Psoas muscle (tissue), 8 donors: ENCODE data around the gene LARP1. TPM values are rescaled to one million over a fixed set of nuclear protein-coding genes. Genes with fewer than 3 reads are reported as not detected.

ENCODE experiments used
- ATAC-seq, 4 donors: fragments of 200-7000 bp; cut with Tn5 transposase; one replicate each; pipeline ENCODE4 v1.9.1; 2020; ENCODE audit warnings: moderate library complexity in 3 of 4, mild to moderate bottlenecking in 2 of 4
- DNase-seq, 2 donors: peaks; one replicate each; pipeline ENCODE4 v3.0.0-alpha.2; 2020
- H3K27ac ChIP-seq: fragments of 200-600 bp; one replicate; pipeline ENCODE4 v1.8.0; 2022
- H3K27me3 ChIP-seq, 3 donors: fragments of 200-600 bp in 1 of 3; one replicate each; pipeline versions ENCODE4 v1.6.1 to v1.8.0; 2013 to 2022; ENCODE audit warnings: low read length in 2 of 3, mild to moderate bottlenecking in 2 of 3, moderate library complexity in 1 of 3; ENCODE audit not compliant: insufficient read depth in 3 of 3
- H3K36me3 ChIP-seq, 2 donors: fragments of 200-600 bp in 1 of 2; one replicate each; pipeline versions ENCODE4 v1.6.1 to v1.8.0; 2013 to 2022; ENCODE audit warnings: low read depth in 1 of 2, mild to moderate bottlenecking in 1 of 2, moderate library complexity in 1 of 2; ENCODE audit not compliant: insufficient read depth in 1 of 2
- H3K4me1 ChIP-seq: fragments of 200-600 bp; one replicate; pipeline ENCODE4 v1.8.0; 2022
- H3K4me3 ChIP-seq: fragments of 200-600 bp; one replicate; pipeline ENCODE4 v1.8.0; 2022; ENCODE audit warnings: mild to moderate bottlenecking
- H3K9me3 ChIP-seq: fragments of 200-600 bp; one replicate; pipeline ENCODE4 v1.8.0; 2022
- CTCF ChIP-seq: fragments of 200-600 bp; IDR thresholded peaks from one replicate; pipeline ENCODE4 v1.8.0; 2022; ENCODE audit warnings: antibody characterized with exemption
- WGBS, 3 donors: extraction: QIAGEN DNeasy Blood & Tissue Kit; methylation state at CpG; one replicate each; pipeline versions ENCODE4 v1.1.6 to v1.1.7; 2013; 5-methylcytosine and 5-hydroxymethylcytosine counted together
- intact Hi-C, 2 donors: fragments of 100-400 bp; cut with DNase I; formaldehyde crosslinking; loops; one replicate each; pipeline versions ENCODE4 v1.11.0 to v1.14.2; 2022
- polyA plus RNA-seq, 3 donors: library from polyadenylated mRNA; stranded (reverse); fragments of 200-250 nt; gene quantifications; one replicate each; pipeline ENCODE4 v1.2.3, GENCODE V29; 2013
- total RNA-seq, 4 donors: library from RNA; stranded (reverse); fragmentation: NEBNext Ultra II Directional in 2 of 4; extraction: Animal tissue kit (Norgen Biotek cat#: 25700) in 2 of 4; gene quantifications; one replicate each; pipeline versions ENCODE4 v1.2.1 to v1.2.4, GENCODE V29; 2021 to 2023
- donor health status: healthy with polysubstance abuse.
- donor health status: DM: no; HTN: no; CAD: no; lungs with moderate emphysema.
- donor health status: Bipolar disorder and iron deficiency.
- donor health status: healthy.
- donor health status: DM: yes; HTN: yes; CAD: no.
- donor health status: DM: no; HTN: no; CAD: no.
- donor health status: DM: no; HTN: no; CAD: no.
- donor health status: DM: yes; HTN: yes; CAD: no.

Gene LARP1
- total and polyA plus RNA-seq, 7 donors, result 34.1 to 173 (median 108) TPM

GRCh38 chr5:154813736-154814135 lies 58.6 kb downstream of the LARP1 start:
- H3K27ac ChIP-seq, result no peak overlapping the region
- no peaks in the 10 kb centered on the region for H3K4me1 ChIP-seq
- DNase-seq (no peak), ATAC-seq (peak in 1 of 4 donors; percentile 9)
- no peaks in the 10 kb centered on the region for H3K9me3 ChIP-seq
- H3K4me3 ChIP-seq, result no peak overlapping the region
- intact Hi-C loops, result loop anchor here in 1 of 2 donors (2.0 kb wide), 1 partner anchor 165 kb away; no protein-coding TSS in a partner anchor
- TF ChIP-seq CTCF, result no peak
- peaks cover 7 to 99% of the 10 kb centered on the region in 2 donors for H3K36me3 ChIP-seq
- WGBS, 3 donors, result 74 to 78% (median 75%) methylated on average over 10 of the region's 10 CpGs
- no peaks in the 10 kb centered on the region for H3K27me3 ChIP-seq

- intact Hi-C loops, result no loop called here
- no peak overlapping the region for H3K4me3 ChIP-seq
- no peaks in the 10 kb centered on the region for H3K4me1 ChIP-seq
- H3K36me3 ChIP-seq, result peaks cover 11 to 99% of the 10 kb centered on the region in 2 donors
- ATAC-seq, result no peak
- no peaks in the 10 kb centered on the region for H3K27me3 ChIP-seq
- no peak for DNase-seq
- no peak for TF ChIP-seq CTCF
- H3K27ac ChIP-seq, result no peak overlapping the region
- no peaks in the 10 kb centered on the region for H3K9me3 ChIP-seq
- 85 to 89% (median 87%) methylated on average over 11 of the region's 11 CpGs for WGBS, 3 donors
Measured at GRCh38 chr5:154815025-154815424, 59.8 kb downstream of the LARP1 start.

- 71 to 90% (median 72%) methylated on average over 5 of the region's 5 CpGs for WGBS, 3 donors
- intact Hi-C loops, result no loop called here
- no peak overlapping the region for H3K27ac ChIP-seq
- no peaks in the 10 kb centered on the region for H3K27me3 ChIP-seq
- DNase-seq (no peak), ATAC-seq (no peak)
- no peak for TF ChIP-seq CTCF
- H3K4me1 ChIP-seq, result no peaks in the 10 kb centered on the region
- H3K4me3 ChIP-seq, result no peak overlapping the region
- H3K36me3 ChIP-seq, result peaks cover 11 to 99% of the 10 kb centered on the region in 2 donors
- H3K9me3 ChIP-seq, result no peaks in the 10 kb centered on the region
Measured at GRCh38 chr5:154815684-154816247, 60.6 kb downstream of the LARP1 start.

- Histone ChIP-seq H3K27me3 (no peaks in the 10 kb centered on the region), H3K4me1 (no peaks in the 10 kb centered on the region), H3K36me3 (peaks cover 7 to 96% of the 10 kb centered on the region in 2 donors), H3K9me3 (no peaks in the 10 kb centered on the region), H3K4me3 (no peak overlapping the region), H3K27ac (no peak overlapping the region)
- 74 to 80% (median 75%) methylated on average over 5 of the region's 5 CpGs for WGBS, 3 donors
- intact Hi-C loops, result no loop called here
- no peak for TF ChIP-seq CTCF
- no peak for ATAC-seq
- no peak for DNase-seq
Measured at GRCh38 chr5:154816891-154817492, 61.8 kb downstream of the LARP1 start.

- WGBS, 3 donors, result 64 to 82% (median 70%) methylated on average over 6 of the region's 6 CpGs
- TF ChIP-seq CTCF, result no peak
- no peaks in the 10 kb centered on the region for H3K9me3 ChIP-seq
- H3K4me3 ChIP-seq, result no peak overlapping the region
- ATAC-seq (no peak), DNase-seq (no peak)
- no peaks in the 10 kb centered on the region for H3K4me1 ChIP-seq
- peaks cover 7 to 96% of the 10 kb centered on the region in 2 donors for H3K36me3 ChIP-seq
- intact Hi-C loops, result no loop called here
- no peak overlapping the region for H3K27ac ChIP-seq
- no peaks in the 10 kb centered on the region for H3K27me3 ChIP-seq
Measured at GRCh38 chr5:154817815-154818214, 62.6 kb downstream of the LARP1 start.
